ENCODE results near the gene CHERP. TPM values are rescaled to one million over a fixed set of nuclear protein-coding genes. Genes with fewer than 3 reads are reported as not detected.

Gene CHERP
- total and polyA plus RNA-seq, 2 of the 13 experiments (the other 11 are each of a cell fraction or from before 2014, with no cell fraction given) = 4.3 to 5.4 TPM

GRCh38 chr19:16542045-16542909, at the start of gene CHERP (continued):
- TF ChIP-seq AKNA (CRISPR knock-in tag; IDR thresholded peaks at IDR 0.05; ENCODE audit: borderline replicate concordance) (0 out of 2 replicates have a peak, but pooled peaks have one; percentile 21), ZNF737 (CRISPR knock-in tag; IDR thresholded peaks at IDR 0.05; ENCODE audit: borderline replicate concordance) (no peak), E2F1 (CRISPR knock-in tag; IDR thresholded peaks at IDR 0.05) (peak; percentile 98), LCORL (IDR thresholded peaks at IDR 0.05) (no peak), LCORL (CRISPR knock-in tag; IDR thresholded peaks at IDR 0.05) (0 out of 2 replicates have a peak, but pooled peaks have one; percentile 21), PHF8 (CRISPR knock-in tag; IDR thresholded peaks at IDR 0.05) (peak; percentile 93), SP140L (CRISPR knock-in tag; IDR thresholded peaks at IDR 0.05; ENCODE audit: borderline replicate concordance) (no peak), TBP (CRISPR knock-in tag; IDR thresholded peaks at IDR 0.05) (0 out of 2 replicates have a peak, but pooled peaks have one; percentile 36), SCMH1 (CRISPR knock-in tag; IDR thresholded peaks at IDR 0.05; ENCODE audit: borderline replicate concordance) (no peak), ZNF496 (CRISPR knock-in tag; IDR thresholded peaks at IDR 0.05; ENCODE audit: insufficient replicate concordance) (no peak), CHD2 (IDR thresholded peaks at IDR 0.05; ENCODE audit: low read depth, low read length) (peak; percentile 90), MED8 (CRISPR knock-in tag; IDR thresholded peaks at IDR 0.05; ENCODE audit: insufficient replicate concordance) (no peak), ZNF644 (CRISPR knock-in tag; IDR thresholded peaks at IDR 0.05; ENCODE audit: low read depth) (no peak), ZNF672 (CRISPR knock-in tag; IDR thresholded peaks at IDR 0.05) (no peak), ZNF772 (CRISPR knock-in tag; IDR thresholded peaks at IDR 0.05) (no peak; the same call in 1 of the 2 replicates), BHLHE40 (IDR thresholded peaks at IDR 0.05; ENCODE audit: low read length) (no peak), PITX1 (CRISPR knock-in tag; IDR thresholded peaks at IDR 0.05) (no peak; the same call in 1 of the 2 replicates), SIX4 (CRISPR knock-in tag; IDR thresholded peaks at IDR 0.05) (no peak), GATAD2A (CRISPR knock-in tag; IDR thresholded peaks at IDR 0.05) (no peak), CCAR2 (optimal IDR thresholded peaks at IDR 0.05; ENCODE audit: low read depth, low read length) (no peak), CC2D1A (CRISPR knock-in tag; IDR thresholded peaks at IDR 0.05) (no peak), NAIF1 (CRISPR knock-in tag; IDR thresholded peaks at IDR 0.05; ENCODE audit: borderline replicate concordance) (peak; percentile 90), PBX3 (CRISPR knock-in tag; IDR thresholded peaks at IDR 0.05; ENCODE audit: borderline replicate concordance) (0 out of 2 replicates have a peak, but pooled peaks have one; percentile 42), ZNF766 (CRISPR knock-in tag; IDR thresholded peaks at IDR 0.05; ENCODE audit: borderline replicate concordance) (peak; percentile 52; the same call in 1 of the 2 replicates)

Measured in HepG2 (cell line).